Measurements from ENCODE around the gene TINAGL1.
A peak's percentile ranks its signal among the peaks of the same experiment; 100 is the strongest.
"Not testable (repeated sequence)": the region's sequence is repeated elsewhere in the genome, so short reads cannot be mapped to it uniquely, and the experiment has no call there.

TINAGL1 gene

GRCh38 chr1:31583995-31584868, 7.9 kb downstream of the TINAGL1 start:
- DNase-seq (ENCODE audit: low read depth in 2 of 2), result no peak

GRCh38 chr1:31584869-31585735, 8.8 kb downstream of the TINAGL1 start:
- no peak for DNase-seq (ENCODE audit: low read depth in 2 of 2)

GRCh38 chr1:31585736-31586365, 9.5 kb downstream of the TINAGL1 start:
- DNase-seq (ENCODE audit: low read depth in 2 of 2), result no peak

DNA sequence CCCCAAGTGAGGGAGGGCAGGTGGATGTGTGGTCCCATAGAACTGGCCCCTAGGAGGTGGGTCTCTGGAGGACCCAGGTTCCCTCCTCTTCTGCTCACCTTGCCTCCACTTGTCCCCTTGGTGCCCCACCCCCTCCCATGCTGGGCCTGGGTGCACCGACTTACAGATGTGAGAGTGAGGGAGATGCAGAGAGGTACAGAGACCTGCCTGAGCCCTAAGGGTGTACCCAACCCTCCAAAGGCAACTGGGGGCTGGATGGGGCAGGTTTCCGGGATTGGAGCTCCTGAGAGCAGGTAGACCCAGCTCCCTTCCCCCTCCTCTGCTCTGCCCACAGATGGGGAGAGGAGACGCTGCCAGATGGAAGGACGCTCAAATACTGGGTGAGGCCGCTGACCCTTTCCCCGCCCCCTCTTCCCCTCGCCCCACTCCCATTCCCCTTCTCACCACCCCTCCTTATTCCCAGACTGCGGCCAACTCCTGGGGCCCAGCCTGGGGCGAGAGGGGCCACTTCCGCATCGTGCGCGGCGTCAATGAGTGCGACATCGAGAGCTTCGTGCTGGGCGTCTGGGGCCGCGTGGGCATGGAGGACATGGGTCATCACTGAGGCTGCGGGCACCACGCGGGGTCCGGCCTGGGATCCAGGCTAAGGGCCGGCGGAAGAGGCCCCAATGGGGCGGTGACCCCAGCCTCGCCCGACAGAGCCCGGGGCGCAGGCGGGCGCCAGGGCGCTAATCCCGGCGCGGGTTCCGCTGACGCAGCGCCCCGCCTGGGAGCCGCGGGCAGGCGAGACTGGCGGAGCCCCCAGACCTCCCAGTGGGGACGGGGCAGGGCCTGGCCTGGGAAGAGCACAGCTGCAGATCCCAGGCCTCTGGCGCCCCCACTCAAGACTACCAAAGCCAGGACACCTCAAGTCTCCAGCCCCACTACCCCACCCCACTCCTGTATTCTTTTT, 10.3 kb downstream of the TINAGL1 start:
- no peak for DNase-seq (ENCODE audit: low read depth in 2 of 2)

DNA sequence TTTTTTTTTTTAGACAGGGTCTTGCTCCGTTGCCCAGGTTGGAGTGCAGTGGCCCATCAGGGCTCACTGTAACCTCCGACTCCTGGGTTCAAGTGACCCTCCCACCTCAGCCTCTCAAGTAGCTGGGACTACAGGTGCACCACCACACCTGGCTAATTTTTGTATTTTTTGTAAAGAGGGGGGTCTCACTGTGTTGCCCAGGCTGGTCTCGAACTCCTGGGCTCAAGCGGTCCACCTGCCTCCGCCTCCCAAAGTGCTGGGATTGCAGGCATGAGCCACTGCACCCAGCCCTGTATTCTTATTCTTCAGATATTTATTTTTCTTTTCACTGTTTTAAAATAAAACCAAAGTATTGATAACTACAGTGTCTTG, 11.0 kb downstream of the TINAGL1 start:
- DNase-seq (ENCODE audit: low read depth in 2 of 2), result not testable (repeated sequence)

DNA sequence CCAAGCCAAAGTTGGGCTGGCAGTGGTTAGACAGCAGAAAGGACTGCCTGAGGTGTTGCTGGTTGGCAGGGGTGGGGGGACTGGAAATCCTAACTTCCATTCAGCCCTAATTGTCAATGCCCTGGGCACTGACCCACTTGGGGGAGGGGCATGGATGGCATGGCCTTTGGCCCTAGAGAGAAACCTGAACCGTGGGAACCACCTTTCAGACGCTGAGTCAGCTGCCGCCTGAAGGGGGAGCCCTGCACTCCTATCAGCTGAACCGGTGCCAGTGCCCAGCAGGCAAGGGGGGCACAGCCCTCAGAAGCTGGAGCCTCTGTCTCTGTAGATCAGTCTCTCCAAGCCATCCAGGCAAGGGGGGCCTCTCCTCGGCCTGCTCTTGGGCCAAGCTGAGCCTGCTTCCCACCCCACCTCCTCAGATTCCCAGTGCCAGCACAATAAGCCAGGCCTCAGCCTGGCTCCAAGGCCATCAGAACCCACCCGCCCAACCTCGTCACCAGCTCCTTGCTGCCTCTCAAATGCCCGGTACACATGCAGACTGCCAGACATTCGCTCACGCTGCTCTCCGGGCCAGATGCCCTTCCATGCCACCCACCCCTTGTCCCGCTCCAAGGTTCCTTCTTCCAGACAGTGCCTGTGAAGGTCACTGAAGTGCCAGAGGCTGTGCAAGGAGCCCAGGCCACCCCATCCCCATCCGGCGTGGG, 11.6 kb downstream of the TINAGL1 start:
- DNase-seq (ENCODE audit: low read depth in 2 of 2), result peak; percentile 13 to 43

- DNase-seq (ENCODE audit: low read depth in 2 of 2), result no peak
Observed at GRCh38 chr1:31588751-31589515, 12.6 kb downstream of the TINAGL1 start.

DNA sequence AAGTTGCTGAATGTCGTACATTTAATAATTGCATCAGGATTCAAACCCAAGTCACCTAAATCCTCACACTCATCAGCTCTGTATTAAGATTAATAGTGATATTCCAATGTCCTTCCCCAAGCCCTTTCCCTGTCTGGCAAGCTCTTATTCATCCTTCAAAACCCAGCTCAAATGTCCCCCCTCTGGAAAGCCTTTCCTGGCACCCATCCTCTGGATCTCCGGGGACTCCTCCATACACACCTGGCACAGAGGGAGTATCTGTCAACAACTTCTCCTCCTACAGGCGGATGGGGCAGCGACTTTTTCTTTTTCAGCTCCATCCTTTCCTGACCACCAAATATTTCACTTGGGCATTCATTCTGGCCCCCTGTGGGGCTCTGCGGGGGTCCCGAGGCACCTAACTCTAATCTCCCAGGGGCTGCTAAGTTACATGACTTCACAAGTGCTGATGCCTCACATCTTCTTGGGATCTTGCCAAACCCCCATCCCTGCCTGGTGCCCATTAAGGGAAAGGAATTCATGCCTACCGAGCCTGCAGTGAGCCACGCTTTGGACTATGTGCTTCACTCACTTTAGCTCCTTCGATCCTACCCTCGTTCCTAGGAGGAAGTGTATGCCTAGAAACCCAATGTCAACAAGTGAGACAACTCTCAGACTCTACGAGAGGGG, 15.2 kb downstream of the TINAGL1 start:
- no peak for DNase-seq (ENCODE audit: low read depth in 2 of 2)

- no peak for DNase-seq (ENCODE audit: low read depth in 2 of 2)
Observed at GRCh38 chr1:31592132-31592531, 15.8 kb downstream of the TINAGL1 start.

- no peak for DNase-seq (ENCODE audit: low read depth in 2 of 2)
Observed at GRCh38 chr1:31593136-31593665, 16.9 kb downstream of the TINAGL1 start.

- peak; percentile 60 to 64 for DNase-seq (ENCODE audit: low read depth in 2 of 2)
Observed at GRCh38 chr1:31593770-31594632, 17.7 kb downstream of the TINAGL1 start.

DNA sequence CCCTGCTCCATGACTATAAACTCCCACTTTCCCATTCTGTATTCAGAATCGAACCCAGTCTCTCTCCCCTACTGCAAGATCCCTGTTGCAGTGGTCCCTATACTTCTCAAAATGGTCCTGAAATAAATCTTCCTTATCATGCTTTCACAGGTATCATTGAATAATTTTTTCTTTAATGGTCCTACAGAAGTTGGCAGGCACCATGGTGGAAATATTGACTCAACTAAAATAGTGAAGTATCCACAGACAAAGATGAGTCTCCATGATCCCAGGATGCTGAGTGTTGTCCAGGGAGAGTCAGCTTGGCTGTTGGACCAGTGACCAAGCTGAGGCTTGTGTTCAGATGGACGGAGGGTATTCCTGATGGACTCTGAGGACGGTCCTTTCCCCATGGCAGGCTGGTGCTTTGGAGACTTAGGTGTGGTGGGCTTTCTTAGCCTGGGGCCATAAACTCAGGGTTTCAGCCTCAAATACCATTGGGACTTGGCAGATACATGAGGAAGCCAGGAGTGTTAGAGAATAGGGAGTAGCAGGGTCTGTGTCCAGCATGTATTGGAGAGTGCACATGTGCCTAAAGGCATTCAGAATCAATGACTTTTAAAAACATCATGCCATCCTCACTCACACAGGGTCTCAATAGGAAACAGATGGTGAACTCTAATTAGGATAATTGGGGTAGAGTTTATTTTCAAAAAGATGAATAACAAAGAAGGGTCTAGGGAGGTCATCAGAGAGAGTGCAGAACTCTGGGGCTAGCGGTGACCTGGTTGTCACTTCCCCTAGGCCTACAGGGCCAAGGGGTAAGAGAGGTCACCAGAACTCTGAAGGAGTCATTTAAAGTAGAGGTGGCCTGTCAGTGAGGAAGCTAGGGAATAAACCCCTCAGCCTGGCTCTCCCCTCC, 19.8 kb downstream of the TINAGL1 start:
- no peak for DNase-seq (ENCODE audit: low read depth in 2 of 2)

- DNase-seq (ENCODE audit: low read depth in 2 of 2), result no peak
Observed at GRCh38 chr1:31596737-31597097, 20.4 kb downstream of the TINAGL1 start.

- no peak for DNase-seq (ENCODE audit: low read depth in 2 of 2)
Observed at GRCh38 chr1:31598980-31599379, 22.7 kb downstream of the TINAGL1 start.

- no peak for DNase-seq (ENCODE audit: low read depth in 2 of 2)
Observed at GRCh38 chr1:31600641-31601040, 24.3 kb downstream of the TINAGL1 start.

- no peak for DNase-seq (ENCODE audit: low read depth in 2 of 2)
Observed at GRCh38 chr1:31602081-31602480, 25.8 kb downstream of the TINAGL1 start.

- DNase-seq (ENCODE audit: low read depth in 2 of 2), result no peak
Observed at GRCh38 chr1:31605908-31606427, 29.7 kb downstream of the TINAGL1 start.

Data from activated CD4-positive, alpha-beta T cell treated with anti-CD3 and anti-CD28 coated beads for 24 hours (primary cell).